ENCODE results near the gene HIPK4. TPM values are rescaled to one million over a fixed set of nuclear protein-coding genes. Genes with fewer than 3 reads are reported as not detected.

Gene HIPK4
- total and polyA plus RNA-seq, 2 of the 4 experiments (the other 2 are of a cell fraction), result 0.12 to 0.18 TPM

GRCh38 chr19:40381321-40381720 is 8.7 kb downstream of the HIPK4 start:
- H3K4ac ChIP-seq (ENCODE audit: low read depth, low read length), result no peak overlapping the region
- intact Hi-C loops (cut with micrococcal nuclease), result no loop called here
- CTCF ChIA-PET, result no interaction called here
- H3K4me2 ChIP-seq (ENCODE audit: low read depth, low read length), result no peak overlapping the region
- H3K79me1 ChIP-seq (ENCODE audit: low read depth in 1 of 2, low read length in 2 of 2), result no peaks in the 10 kb centered on the region
- no peak overlapping the region for H2BK120ac ChIP-seq (ENCODE audit: low read depth, low read length)
- no TSS peak for BruUV-seq (replicated peaks)
- no peak overlapping the region for H2AK5ac ChIP-seq (ENCODE audit: low read depth, low read length)
- WGBS, 2 experiments (ENCODE audit: extremely low coverage in 2 of 2, insufficient read length in 1 of 2), result 75% methylated on average over 2 of the region's 3 CpGs; no CpG with 5 or more reads in 1 of the 2 experiments
- H3K9me1 ChIP-seq (ENCODE audit: insufficient read depth, low read length), result no peaks in the 10 kb centered on the region
- no peak overlapping the region for H2BK20ac ChIP-seq (ENCODE audit: low read depth, low read length)
- H3K18ac ChIP-seq (ENCODE audit: low read depth, low read length), result no peak overlapping the region
- H3K4me3 ChIP-seq (ENCODE audit: insufficient read depth, low read depth, low read length), result no peak overlapping the region
- TF ChIP-seq ELK1 (IDR thresholded peaks at IDR 0.05; ENCODE audit: borderline replicate concordance, low read depth, low read length) (no peak), NFE2L2 (IDR thresholded peaks at IDR 0.05; ENCODE audit: low read depth, low read length) (no peak), RAD21 (IDR thresholded peaks at IDR 0.05; ENCODE audit: low read length) (no peak), SMC3 (IDR thresholded peaks at IDR 0.05; ENCODE audit: low read depth, low read length) (no peak)
- H3K4me1 ChIP-seq (ENCODE audit: control insufficient read depth, insufficient read depth, low read length), result no peaks in the 10 kb centered on the region
- no peak overlapping the region for H2BK15ac ChIP-seq (ENCODE audit: low read depth, low read length)
- no peak overlapping the region for H2BK5ac ChIP-seq (ENCODE audit: low read depth, low read length, poor library complexity, severe bottlenecking)
- in situ Hi-C loops (cut with MboI; ENCODE audit: low sequenced_read_pairs), result no loop called here
- DNase-seq, result no peak
- H4K5ac ChIP-seq (ENCODE audit: low read depth, low read length), result no peak overlapping the region
- no peaks in the 10 kb centered on the region for H3K9me3 ChIP-seq (ENCODE audit: control insufficient read depth, insufficient read depth, low read length)
- no peak overlapping the region for H4K91ac ChIP-seq (ENCODE audit: insufficient read depth, low read depth, low read length)
- no peak overlapping the region for H3K27ac ChIP-seq (ENCODE audit: insufficient read depth, low read length)
- H3K36me3 ChIP-seq (ENCODE audit: control insufficient read depth, insufficient read depth, low read length), result peaks cover 32% of the 10 kb centered on the region
- H3K56ac ChIP-seq (ENCODE audit: extremely low read depth, insufficient read depth, low read length), result no peak overlapping the region
- no peak overlapping the region for H3K23ac ChIP-seq (ENCODE audit: low read depth, low read length)
- POLR2A ChIA-PET (ENCODE audit: unreplicated experiment), result interaction anchor here (0.6 kb wide), 1 partner anchor 20 kb away, joined by 12 read pairs; no protein-coding TSS in a partner anchor
- H3K9ac ChIP-seq (ENCODE audit: low read depth, low read length), result no peak overlapping the region
- no peak overlapping the region for H2AFZ ChIP-seq (replicated peaks; ENCODE audit: low read length, poor library complexity)
- dilution Hi-C loops (cut with HindIII; ENCODE audit: low sequenced_read_pairs, unreplicated experiment), result no loop called here
- H4K20me1 ChIP-seq (ENCODE audit: insufficient read depth, low read length), result no peaks in the 10 kb centered on the region
- no peak overlapping the region for H2AK9ac ChIP-seq (replicated peaks; ENCODE audit: low read depth, low read length, poor library complexity)
- ATAC-seq (ENCODE audit: low read depth), result no peak
- H3K27me3 ChIP-seq (ENCODE audit: control insufficient read depth, insufficient read depth, low read length), result no peaks in the 10 kb centered on the region; the same call in 1 of the 2 replicates
- no peak overlapping the region for H3K14ac ChIP-seq (replicated peaks; ENCODE audit: low read depth, low read length)
- H4K8ac ChIP-seq (ENCODE audit: low read depth in 2 of 2, low read length in 2 of 2), result no peak overlapping the region

All from IMR-90 (cell line).